ENCODE measurements around the gene NRN1L.

Gene NRN1L

GRCh38 chr16:67885545-67885944, 860 bp downstream of the NRN1L start:
- H3K36me3 ChIP-seq (ENCODE audit: control insufficient read depth in 1 of 2, insufficient read depth in 2 of 2, low read length in 2 of 2), result peaks cover 30 to 55% of the 10 kb centered on the region in 2 donors
- no peaks in the 10 kb centered on the region for H3K9me3 ChIP-seq (ENCODE audit: control insufficient read depth in 1 of 2, low read length in 2 of 2)
- H3K27ac ChIP-seq (ENCODE audit: low read length), result no peak overlapping the region
- H3K27me3 ChIP-seq (ENCODE audit: low read depth, low read length), result no peaks in the 10 kb centered on the region
- no peak overlapping the region for H3K4me3 ChIP-seq (ENCODE audit: low read depth in 1 of 2, low read length in 2 of 2)
- peaks cover 3 to 14% of the 10 kb centered on the region in 2 donors for H3K4me1 ChIP-seq (ENCODE audit: control insufficient read depth in 1 of 2, insufficient read depth in 2 of 2, low read length in 2 of 2)

GRCh38 chr16:67885976-67886375, 1.3 kb downstream of the NRN1L start:
- Histone ChIP-seq H3K27me3 (ENCODE audit: low read depth, low read length) (no peaks in the 10 kb centered on the region), H3K27ac (ENCODE audit: low read length) (no peak overlapping the region), H3K4me3 (ENCODE audit: low read depth in 1 of 2, low read length in 2 of 2) (no peak overlapping the region), H3K9me3 (ENCODE audit: control insufficient read depth in 1 of 2, low read length in 2 of 2) (no peaks in the 10 kb centered on the region), H3K4me1 (ENCODE audit: control insufficient read depth in 1 of 2, insufficient read depth in 2 of 2, low read length in 2 of 2) (peaks cover 3 to 14% of the 10 kb centered on the region in 2 donors), H3K36me3 (ENCODE audit: control insufficient read depth in 1 of 2, insufficient read depth in 2 of 2, low read length in 2 of 2) (peaks cover 26 to 50% of the 10 kb centered on the region in 2 donors)

GRCh38 chr16:67886387-67886786, 1.7 kb downstream of the NRN1L start:
- no peak overlapping the region for H3K4me3 ChIP-seq (ENCODE audit: low read depth in 1 of 2, low read length in 2 of 2)
- H3K27me3 ChIP-seq (ENCODE audit: low read depth, low read length), result no peaks in the 10 kb centered on the region
- peaks cover 22 to 46% of the 10 kb centered on the region in 2 donors for H3K36me3 ChIP-seq (ENCODE audit: control insufficient read depth in 1 of 2, insufficient read depth in 2 of 2, low read length in 2 of 2)

GRCh38 chr16:67888331-67888730, 3.6 kb downstream of the NRN1L start:
- Histone ChIP-seq H3K9me3 (ENCODE audit: control insufficient read depth in 1 of 2, low read length in 2 of 2) (no peaks in the 10 kb centered on the region), H3K4me1 (ENCODE audit: control insufficient read depth in 1 of 2, insufficient read depth in 2 of 2, low read length in 2 of 2) (peaks cover 3 to 14% of the 10 kb centered on the region in 2 donors), H3K4me3 (ENCODE audit: low read depth in 1 of 2, low read length in 2 of 2) (no peak overlapping the region), H3K27ac (ENCODE audit: low read length) (no peak overlapping the region), H3K36me3 (ENCODE audit: control insufficient read depth in 1 of 2, insufficient read depth in 2 of 2, low read length in 2 of 2) (peaks cover 3 to 27% of the 10 kb centered on the region in 2 donors), H3K27me3 (ENCODE audit: low read depth, low read length) (no peaks in the 10 kb centered on the region)

More at GRCh38 chr16:67886387-67886786, 1.7 kb downstream of the NRN1L start:
- Histone ChIP-seq H3K4me1 (ENCODE audit: control insufficient read depth in 1 of 2, insufficient read depth in 2 of 2, low read length in 2 of 2) (peaks cover 3 to 14% of the 10 kb centered on the region in 2 donors), H3K27ac (ENCODE audit: low read length) (no peak overlapping the region), H3K9me3 (ENCODE audit: control insufficient read depth in 1 of 2, low read length in 2 of 2) (no peaks in the 10 kb centered on the region)

GRCh38 chr16:67892375-67892774, 7.7 kb downstream of the NRN1L start:
- H3K9me3 ChIP-seq (ENCODE audit: control insufficient read depth in 1 of 2, low read length in 2 of 2), result no peaks in the 10 kb centered on the region
- H3K36me3 ChIP-seq (ENCODE audit: control insufficient read depth in 1 of 2, insufficient read depth in 2 of 2, low read length in 2 of 2), result no peaks in the 10 kb centered on the region
- H3K27me3 ChIP-seq (ENCODE audit: low read depth, low read length), result no peaks in the 10 kb centered on the region
- H3K27ac ChIP-seq (ENCODE audit: low read length), result peak overlapping the region; percentile 54
- peak overlapping the region; percentile 59 to 78 for H3K4me3 ChIP-seq (ENCODE audit: low read depth in 1 of 2, low read length in 2 of 2)
- H3K4me1 ChIP-seq (ENCODE audit: control insufficient read depth in 1 of 2, insufficient read depth in 2 of 2, low read length in 2 of 2), result peaks cover 15 to 30% of the 10 kb centered on the region in 2 donors

- peaks cover 15 to 31% of the 10 kb centered on the region in 2 donors for H3K4me1 ChIP-seq (ENCODE audit: control insufficient read depth in 1 of 2, insufficient read depth in 2 of 2, low read length in 2 of 2)
- H3K36me3 ChIP-seq (ENCODE audit: control insufficient read depth in 1 of 2, insufficient read depth in 2 of 2, low read length in 2 of 2), result no peaks in the 10 kb centered on the region
- peak within 1 kb of the TSS; percentile 85 to 95 for H3K4me3 ChIP-seq (ENCODE audit: low read depth in 1 of 2, low read length in 2 of 2)
- peak within 1 kb of the TSS; percentile 92 for H3K27ac ChIP-seq (ENCODE audit: low read length)
- no peaks in the 10 kb centered on the region for H3K9me3 ChIP-seq (ENCODE audit: control insufficient read depth in 1 of 2, low read length in 2 of 2)
- no peaks in the 10 kb centered on the region for H3K27me3 ChIP-seq (ENCODE audit: low read depth, low read length)
Measured at GRCh38 chr16:67892899-67893742, 8.4 kb downstream of the NRN1L start, which contains the start of gene PSKH1. PSKH1 (plus strand) TSS chr16:67893254; CDS start chr16:67908750, 15,496 bp downstream.

- peaks cover 15 to 31% of the 10 kb centered on the region in 2 donors for H3K4me1 ChIP-seq (ENCODE audit: control insufficient read depth in 1 of 2, insufficient read depth in 2 of 2, low read length in 2 of 2)
Measured at GRCh38 chr16:67893743-67894399, 9.2 kb downstream of the NRN1L start.

GRCh38 chr16:67897231-67897630, 12.5 kb downstream of the NRN1L start:
- H3K36me3 ChIP-seq (ENCODE audit: control insufficient read depth in 1 of 2, insufficient read depth in 2 of 2, low read length in 2 of 2), result no peaks in the 10 kb centered on the region
- H3K27ac ChIP-seq (ENCODE audit: low read length), result no peak overlapping the region
- H3K27me3 ChIP-seq (ENCODE audit: low read depth, low read length), result no peaks in the 10 kb centered on the region
- H3K9me3 ChIP-seq (ENCODE audit: control insufficient read depth in 1 of 2, low read length in 2 of 2), result no peaks in the 10 kb centered on the region
- no peak overlapping the region for H3K4me3 ChIP-seq (ENCODE audit: low read depth in 1 of 2, low read length in 2 of 2)
- H3K4me1 ChIP-seq (ENCODE audit: control insufficient read depth in 1 of 2, insufficient read depth in 2 of 2, low read length in 2 of 2), result peaks cover 15 to 31% of the 10 kb centered on the region in 2 donors

More at GRCh38 chr16:67893743-67894399, 9.2 kb downstream of the NRN1L start:
- H3K27ac ChIP-seq (ENCODE audit: low read length), result peak overlapping the region; percentile 92
- peak overlapping the region; percentile 85 to 95 for H3K4me3 ChIP-seq (ENCODE audit: low read depth in 1 of 2, low read length in 2 of 2)
- H3K27me3 ChIP-seq (ENCODE audit: low read depth, low read length), result no peaks in the 10 kb centered on the region
- H3K36me3 ChIP-seq (ENCODE audit: control insufficient read depth in 1 of 2, insufficient read depth in 2 of 2, low read length in 2 of 2), result no peaks in the 10 kb centered on the region
- no peaks in the 10 kb centered on the region for H3K9me3 ChIP-seq (ENCODE audit: control insufficient read depth in 1 of 2, low read length in 2 of 2)

GRCh38 chr16:67901734-67902133, 17.0 kb downstream of the NRN1L start:
- H3K4me1 ChIP-seq (ENCODE audit: control insufficient read depth in 1 of 2, insufficient read depth in 2 of 2, low read length in 2 of 2), result peaks cover 2 to 10% of the 10 kb centered on the region in 2 donors
- H3K27me3 ChIP-seq (ENCODE audit: low read depth, low read length), result no peaks in the 10 kb centered on the region
- no peak overlapping the region for H3K27ac ChIP-seq (ENCODE audit: low read length)
- no peaks in the 10 kb centered on the region for H3K9me3 ChIP-seq (ENCODE audit: control insufficient read depth in 1 of 2, low read length in 2 of 2)
- no peak overlapping the region for H3K4me3 ChIP-seq (ENCODE audit: low read depth in 1 of 2, low read length in 2 of 2)
- peaks cover 0 to 5% of the 10 kb centered on the region in 2 donors for H3K36me3 ChIP-seq (ENCODE audit: control insufficient read depth in 1 of 2, insufficient read depth in 2 of 2, low read length in 2 of 2)

- no peaks in the 10 kb centered on the region for H3K9me3 ChIP-seq (ENCODE audit: control insufficient read depth in 1 of 2, low read length in 2 of 2)
- H3K4me3 ChIP-seq (ENCODE audit: low read depth in 1 of 2, low read length in 2 of 2), result no peak overlapping the region
- peaks cover 0 to 3% of the 10 kb centered on the region in 2 donors for H3K4me1 ChIP-seq (ENCODE audit: control insufficient read depth in 1 of 2, insufficient read depth in 2 of 2, low read length in 2 of 2)
- H3K27ac ChIP-seq (ENCODE audit: low read length), result no peak overlapping the region
- H3K36me3 ChIP-seq (ENCODE audit: control insufficient read depth in 1 of 2, insufficient read depth in 2 of 2, low read length in 2 of 2), result peaks cover 0 to 5% of the 10 kb centered on the region in 2 donors
- no peaks in the 10 kb centered on the region for H3K27me3 ChIP-seq (ENCODE audit: low read depth, low read length)
Measured at GRCh38 chr16:67902831-67903230, 18.1 kb downstream of the NRN1L start.

- H3K4me3 ChIP-seq (ENCODE audit: low read depth in 1 of 2, low read length in 2 of 2), result no peak overlapping the region
- H3K36me3 ChIP-seq (ENCODE audit: control insufficient read depth in 1 of 2, insufficient read depth in 2 of 2, low read length in 2 of 2), result peaks cover 14 to 34% of the 10 kb centered on the region in 2 donors
- H3K4me1 ChIP-seq (ENCODE audit: control insufficient read depth in 1 of 2, insufficient read depth in 2 of 2, low read length in 2 of 2), result peaks cover 0 to 2% of the 10 kb centered on the region in 2 donors
- H3K27me3 ChIP-seq (ENCODE audit: low read depth, low read length), result no peaks in the 10 kb centered on the region
- no peak overlapping the region for H3K27ac ChIP-seq (ENCODE audit: low read length)
- H3K9me3 ChIP-seq (ENCODE audit: control insufficient read depth in 1 of 2, low read length in 2 of 2), result no peaks in the 10 kb centered on the region
Measured at GRCh38 chr16:67907397-67908180, 22.9 kb downstream of the NRN1L start.
